ENCODE data around the gene MCF2L. TPM values are rescaled to one million over a fixed set of nuclear protein-coding genes. Genes with fewer than 3 reads are reported as not detected.

MCF2L gene
- total RNA-seq, 2 donors from 2014 or later = 37.4 to 74.8 TPM

DNA sequence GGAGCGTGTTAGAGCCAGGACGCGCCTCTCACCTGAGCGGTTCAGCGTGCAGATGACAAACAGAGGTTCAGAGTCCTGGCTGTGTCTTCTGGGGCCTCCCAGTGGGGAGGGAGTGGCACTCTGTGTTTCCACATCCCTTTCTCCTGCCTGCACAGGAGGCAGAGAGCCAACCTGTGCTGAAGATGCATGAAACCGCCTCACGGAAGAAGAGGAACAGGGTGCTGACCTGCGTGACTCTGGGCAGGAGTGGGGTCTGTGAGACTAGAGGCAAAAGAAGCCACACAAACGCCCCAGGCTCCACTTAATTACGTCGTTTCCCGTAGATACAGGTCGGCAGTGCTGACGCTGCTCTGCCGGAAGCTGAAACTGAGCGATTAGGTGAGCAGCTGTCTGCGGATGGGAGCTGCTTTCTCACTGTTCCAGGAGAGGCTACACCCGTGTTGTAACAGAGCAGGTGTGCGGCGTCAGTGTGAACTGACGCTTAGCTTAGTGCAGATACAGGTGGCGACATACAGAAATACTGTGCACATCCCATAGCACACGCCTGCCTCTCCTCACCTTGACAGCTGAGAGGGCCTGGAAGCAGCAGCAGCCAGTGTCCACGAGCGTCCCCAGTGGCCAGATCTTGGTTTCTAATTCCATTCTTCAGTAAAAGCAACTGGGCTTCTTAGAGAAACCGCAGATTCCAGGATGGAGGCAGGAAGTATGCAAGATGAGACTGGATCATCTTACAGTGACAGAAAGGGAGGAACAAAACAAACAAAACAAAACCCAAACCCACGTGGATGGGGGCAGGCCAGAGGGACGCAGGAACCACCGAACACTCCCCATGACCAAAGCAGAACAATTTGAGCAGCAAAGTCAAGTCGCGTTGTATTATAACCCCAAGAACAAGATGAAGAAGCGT is 37.7 kb upstream of the MCF2L start:
- no peaks in the 10 kb centered on the region for H3K36me3 ChIP-seq (replicated peaks in 1 of 2; ENCODE audit: insufficient read depth in 1 of 2, low read depth in 2 of 2)
- H3K27ac ChIP-seq = peak overlapping the region in 1 of 4 donors; percentile 3
- peaks cover 16% of the 10 kb centered on the region for H3K4me1 ChIP-seq
- H3K9me3 ChIP-seq = no peaks in the 10 kb centered on the region
- intact Hi-C loops (cut with DNase I) = loop anchor here (10.0 kb wide), 1 partner anchor 464 kb away; no protein-coding TSS in a partner anchor
- TF ChIP-seq, protein P1, sequence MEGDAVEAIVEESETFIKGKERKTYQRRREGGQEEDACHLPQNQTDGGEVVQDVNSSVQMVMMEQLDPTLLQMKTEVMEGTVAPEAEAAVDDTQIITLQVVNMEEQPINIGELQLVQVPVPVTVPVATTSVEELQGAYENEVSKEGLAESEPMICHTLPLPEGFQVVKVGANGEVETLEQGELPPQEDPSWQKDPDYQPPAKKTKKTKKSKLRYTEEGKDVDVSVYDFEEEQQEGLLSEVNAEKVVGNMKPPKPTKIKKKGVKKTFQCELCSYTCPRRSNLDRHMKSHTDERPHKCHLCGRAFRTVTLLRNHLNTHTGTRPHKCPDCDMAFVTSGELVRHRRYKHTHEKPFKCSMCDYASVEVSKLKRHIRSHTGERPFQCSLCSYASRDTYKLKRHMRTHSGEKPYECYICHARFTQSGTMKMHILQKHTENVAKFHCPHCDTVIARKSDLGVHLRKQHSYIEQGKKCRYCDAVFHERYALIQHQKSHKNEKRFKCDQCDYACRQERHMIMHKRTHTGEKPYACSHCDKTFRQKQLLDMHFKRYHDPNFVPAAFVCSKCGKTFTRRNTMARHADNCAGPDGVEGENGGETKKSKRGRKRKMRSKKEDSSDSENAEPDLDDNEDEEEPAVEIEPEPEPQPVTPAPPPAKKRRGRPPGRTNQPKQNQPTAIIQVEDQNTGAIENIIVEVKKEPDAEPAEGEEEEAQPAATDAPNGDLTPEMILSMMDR (IDR thresholded peaks at IDR 0.05) = peak in 4 of 7 experiments; percentile 17 to 34 (median 26)
- no peak for TF ChIP-seq POLR2A (IDR thresholded peaks at IDR 0.05)
- no peak for ATAC-seq
- H3K4me3 ChIP-seq = no peak overlapping the region
- peak in 2 of 4 donors; percentile 33 to 37 for DNase-seq
- 77 to 80% methylated on average over 31 to 32 of the region's 32 CpGs for WGBS, 2 donors
- no peaks in the 10 kb centered on the region for H3K27me3 ChIP-seq

- 73 to 84% methylated on average over 7 to 9 of the region's 9 CpGs for WGBS, 2 donors
- H3K9me3 ChIP-seq = no peaks in the 10 kb centered on the region
- no peak for DNase-seq
Observed at GRCh38 chr13:112932971-112933370, 36.0 kb upstream of the MCF2L start.

DNA sequence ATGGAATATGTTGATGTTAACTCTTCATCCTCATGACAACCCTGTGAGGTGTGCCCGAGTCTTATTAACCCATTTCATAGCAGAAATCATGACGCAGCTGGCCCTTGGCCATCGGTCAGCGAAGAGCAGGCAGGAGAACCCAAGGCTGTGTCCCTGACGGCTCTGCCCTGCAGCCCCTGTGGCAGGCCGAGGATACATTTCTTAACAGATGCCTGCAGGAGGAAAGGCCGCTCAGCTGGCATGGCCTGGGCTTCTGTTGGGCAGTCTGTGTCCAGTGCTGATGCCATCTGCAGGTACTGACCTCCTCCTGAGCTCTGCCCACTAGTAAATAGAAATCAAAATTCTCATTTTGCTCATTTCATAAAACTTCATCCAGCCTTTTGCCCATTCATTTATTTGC is 35.4 kb upstream of the MCF2L start:
- no peak for DNase-seq
- 83 to 86% methylated on average over 6 to 7 of the region's 7 CpGs for WGBS, 2 donors

More at GRCh38 chr13:112932971-112933370, 36.0 kb upstream of the MCF2L start:
- Histone ChIP-seq H3K36me3 (replicated peaks in 1 of 2; ENCODE audit: insufficient read depth in 1 of 2, low read depth in 2 of 2) (no peaks in the 10 kb centered on the region), H3K27ac (no peak overlapping the region), H3K4me3 (no peak overlapping the region), H3K27me3 (no peaks in the 10 kb centered on the region), H3K4me1 (peaks cover 16% of the 10 kb centered on the region)
- intact Hi-C loops (cut with DNase I) = loop anchor here (10.0 kb wide), 1 partner anchor 462 kb away; no protein-coding TSS in a partner anchor
- TF ChIP-seq POLR2A (IDR thresholded peaks at IDR 0.05) = no peak
- TF ChIP-seq, protein P1 (IDR thresholded peaks at IDR 0.05) = no peak
- no peak for ATAC-seq

DNA sequence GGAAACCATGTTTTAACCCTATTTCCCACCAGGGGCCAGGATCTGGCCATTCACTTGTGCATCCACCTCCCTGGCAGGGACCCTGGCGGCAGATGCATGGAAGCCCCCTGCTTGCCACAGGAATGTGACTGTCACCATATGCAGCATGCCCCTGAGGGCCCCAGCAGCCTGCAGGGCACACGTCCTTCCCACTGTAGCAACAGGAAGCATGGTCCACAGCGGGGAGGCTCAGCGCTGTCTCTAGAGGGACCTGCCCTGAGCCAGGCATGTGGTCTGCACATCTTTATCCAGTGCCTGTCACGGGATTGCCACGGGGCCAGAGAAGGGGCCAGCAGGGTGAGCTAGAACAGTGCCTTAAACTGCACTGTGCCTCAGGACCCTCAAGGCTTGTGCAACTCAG is 34.9 kb upstream of the MCF2L start:
- no peak overlapping the region for H3K27ac ChIP-seq
- ATAC-seq = no peak
- peaks cover 9% of the 10 kb centered on the region for H3K4me1 ChIP-seq
- no peaks in the 10 kb centered on the region for H3K9me3 ChIP-seq
- intact Hi-C loops (cut with DNase I) = loop anchor here (10.0 kb wide), 1 partner anchor 461 kb away; no protein-coding TSS in a partner anchor
- TF ChIP-seq, protein P1 (IDR thresholded peaks at IDR 0.05) = no peak
- no peak for TF ChIP-seq POLR2A (IDR thresholded peaks at IDR 0.05)
- WGBS, 2 donors = 68 to 73% methylated on average over 4 to 6 of the region's 6 CpGs
- H3K36me3 ChIP-seq (replicated peaks in 1 of 2; ENCODE audit: insufficient read depth in 1 of 2, low read depth in 2 of 2) = no peaks in the 10 kb centered on the region
- DNase-seq = no peak
- no peak overlapping the region for H3K4me3 ChIP-seq
- H3K27me3 ChIP-seq = no peaks in the 10 kb centered on the region

More for the DNA sequence above, 35.4 kb upstream of the MCF2L start:
- no peak for ATAC-seq
- no peak overlapping the region for H3K4me3 ChIP-seq
- no peaks in the 10 kb centered on the region for H3K36me3 ChIP-seq (replicated peaks in 1 of 2; ENCODE audit: insufficient read depth in 1 of 2, low read depth in 2 of 2)
- no peaks in the 10 kb centered on the region for H3K27me3 ChIP-seq
- H3K4me1 ChIP-seq = peaks cover 14% of the 10 kb centered on the region
- H3K27ac ChIP-seq = no peak overlapping the region
- H3K9me3 ChIP-seq = no peaks in the 10 kb centered on the region
- intact Hi-C loops (cut with DNase I) = loop anchor here (10.0 kb wide), 1 partner anchor 461 kb away; no protein-coding TSS in a partner anchor
- TF ChIP-seq, protein P1 (IDR thresholded peaks at IDR 0.05) = no peak
- TF ChIP-seq POLR2A (IDR thresholded peaks at IDR 0.05) = no peak

All from body of pancreas (tissue), 4 donors.